Breast epithelium (tissue), 4 donors: ENCODE results near the gene PSMG4. TPM values are rescaled to one million over a fixed set of nuclear protein-coding genes. Genes with fewer than 3 reads are reported as not detected.

Experiments used
- DNase-seq, 2 donors: peaks; one replicate each; pipeline ENCODE4 v3.0.0-alpha.2; 2019; ENCODE audit warnings: low spot score in 2 of 2
- H3K27ac ChIP-seq, 2 donors: fragments of 200-600 bp; sonication (generic) in 1 of 2; one replicate each; pipeline ENCODE4 v1.5.1; 2016 to 2019; ENCODE audit warnings: mild to moderate bottlenecking in 1 of 2
- H3K27me3 ChIP-seq, 2 donors: fragments of 200-600 bp; sonication (generic) in 1 of 2; one replicate each; pipeline versions ENCODE4 v1.5.1 to v1.6.0; 2017 to 2019; ENCODE audit warnings: control low read depth in 1 of 2, mild to moderate bottlenecking in 1 of 2
- H3K36me3 ChIP-seq: fragments of 200-600 bp; one replicate; pipeline ENCODE4 v1.5.1; 2019
- H3K4me1 ChIP-seq, 2 donors: fragments of 200-600 bp; sonication (generic); one replicate each; pipeline ENCODE4 v1.5.1; 2016 to 2019; ENCODE audit warnings: control low read depth in 1 of 2
- H3K4me3 ChIP-seq, 3 donors: fragments of 200-600 bp; sonication (generic); 1 replicate in 2 of 3; 2 replicates in 1 of 3; pipeline ENCODE4 v1.5.1; 2016 to 2019; ENCODE audit warnings: mild to moderate bottlenecking in 3 of 3, moderate library complexity in 2 of 3
- H3K9me3 ChIP-seq, 2 donors: fragments of 200-600 bp; sonication (generic) in 1 of 2; one replicate each; pipeline ENCODE4 v1.5.1; 2016 to 2019; ENCODE audit warnings: control low read depth in 1 of 2
- POLR2A ChIP-seq: fragments of 450-650 bp; IDR thresholded peaks from one replicate; pipeline ENCODE4 v1.6.1; 2016; ENCODE audit warnings: antibody characterized with exemption, mild to moderate bottlenecking, moderate library complexity
- POLR2AphosphoS5 ChIP-seq, 3 donors: sonication (generic); formaldehyde crosslinking; IDR thresholded peaks; one replicate each; pipeline ENCODE4 v1.6.1; 2017; ENCODE audit warnings: antibody characterized with exemption in 3 of 3
- intact Hi-C: fragments of 100-400 bp; cut with DNase I; formaldehyde crosslinking; loops from one replicate; pipeline ENCODE4 v1.15.1; 2023; ENCODE audit warnings: low total_unique reads
- total RNA-seq, 3 donors: library from RNA; depleted of rRNA; stranded (reverse); fragments of >200 nt; gene quantifications; one replicate each; pipeline ENCODE4 v1.1.0, GENCODE V29; 2016
- TF ChIP-seq, protein P1 (sequence below), 3 donors: fragments of 450-650 bp; IDR thresholded peaks; one replicate each; pipeline ENCODE4 v1.5.1; 2016 to 2017; ENCODE audit warnings: antibody characterized with exemption in 3 of 3, mild to moderate bottlenecking in 3 of 3, moderate library complexity in 3 of 3

PSMG4 gene
- total RNA-seq, 3 donors from 2014 or later, result 24.3 to 26.9 (median 24.6) TPM

GRCh38 chr6:3301506-3301905, 42.8 kb downstream of the PSMG4 start:
- Histone ChIP-seq H3K4me3 (no peak overlapping the region), H3K27ac (no peak overlapping the region), H3K9me3 (no peaks in the 10 kb centered on the region), H3K4me1 (no peaks in the 10 kb centered on the region), H3K36me3 (no peaks in the 10 kb centered on the region), H3K27me3 (no peaks in the 10 kb centered on the region)
- intact Hi-C loops, result no loop called here
- TF ChIP-seq, protein P1, sequence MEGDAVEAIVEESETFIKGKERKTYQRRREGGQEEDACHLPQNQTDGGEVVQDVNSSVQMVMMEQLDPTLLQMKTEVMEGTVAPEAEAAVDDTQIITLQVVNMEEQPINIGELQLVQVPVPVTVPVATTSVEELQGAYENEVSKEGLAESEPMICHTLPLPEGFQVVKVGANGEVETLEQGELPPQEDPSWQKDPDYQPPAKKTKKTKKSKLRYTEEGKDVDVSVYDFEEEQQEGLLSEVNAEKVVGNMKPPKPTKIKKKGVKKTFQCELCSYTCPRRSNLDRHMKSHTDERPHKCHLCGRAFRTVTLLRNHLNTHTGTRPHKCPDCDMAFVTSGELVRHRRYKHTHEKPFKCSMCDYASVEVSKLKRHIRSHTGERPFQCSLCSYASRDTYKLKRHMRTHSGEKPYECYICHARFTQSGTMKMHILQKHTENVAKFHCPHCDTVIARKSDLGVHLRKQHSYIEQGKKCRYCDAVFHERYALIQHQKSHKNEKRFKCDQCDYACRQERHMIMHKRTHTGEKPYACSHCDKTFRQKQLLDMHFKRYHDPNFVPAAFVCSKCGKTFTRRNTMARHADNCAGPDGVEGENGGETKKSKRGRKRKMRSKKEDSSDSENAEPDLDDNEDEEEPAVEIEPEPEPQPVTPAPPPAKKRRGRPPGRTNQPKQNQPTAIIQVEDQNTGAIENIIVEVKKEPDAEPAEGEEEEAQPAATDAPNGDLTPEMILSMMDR (IDR thresholded peaks at IDR 0.05), result no peak
- TF ChIP-seq POLR2A (no peak), POLR2AphosphoS5 (IDR thresholded peaks at IDR 0.05) (no peak)
- DNase-seq, result peak in 1 of 2 donors; percentile 42

DNA sequence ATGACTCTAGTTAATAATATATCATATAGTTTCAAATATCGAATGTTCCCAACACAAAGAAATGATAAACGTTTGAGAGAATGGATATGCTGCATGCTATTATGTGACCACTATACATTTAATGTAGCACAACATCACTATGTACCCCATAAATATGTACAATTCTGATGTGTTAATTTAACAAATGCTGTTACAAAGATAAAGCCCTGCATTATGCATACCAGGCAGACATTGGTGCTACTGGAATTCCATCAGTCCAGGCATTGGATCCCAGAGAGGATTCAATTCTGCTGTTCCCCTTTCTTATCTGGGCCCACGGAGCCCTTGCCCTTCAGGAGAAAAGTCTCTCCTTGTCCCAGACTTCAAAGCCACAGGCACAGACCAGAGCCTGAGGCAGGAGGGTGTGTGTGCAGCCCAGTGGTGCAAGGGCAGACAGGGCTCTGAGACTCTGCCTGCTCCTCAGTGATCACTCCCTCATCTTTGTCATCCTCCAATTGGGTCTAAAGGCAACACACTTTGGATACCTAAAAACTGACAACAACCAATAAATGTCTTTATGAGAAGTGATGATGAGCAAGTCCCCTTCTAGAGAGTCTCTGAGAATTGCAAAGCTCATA, 45.2 kb downstream of the PSMG4 start:
- intact Hi-C loops, result no loop called here

GRCh38 chr6:3304500-3305215, 45.9 kb downstream of the PSMG4 start:
- no peak overlapping the region for H3K27ac ChIP-seq
- H3K36me3 ChIP-seq, result no peaks in the 10 kb centered on the region
- TF ChIP-seq POLR2AphosphoS5 (IDR thresholded peaks at IDR 0.05), result no peak
- no peak for TF ChIP-seq POLR2A
- TF ChIP-seq, protein P1 (IDR thresholded peaks at IDR 0.05), result no peak
- H3K4me3 ChIP-seq, result no peak overlapping the region
- peak in 1 of 2 donors; percentile 50 for DNase-seq
- no peaks in the 10 kb centered on the region for H3K27me3 ChIP-seq
- H3K9me3 ChIP-seq, result no peaks in the 10 kb centered on the region
- intact Hi-C loops, result no loop called here
- H3K4me1 ChIP-seq, result no peaks in the 10 kb centered on the region

More for the DNA sequence above, 45.2 kb downstream of the PSMG4 start:
- peak in 1 of 2 donors; percentile 9 for DNase-seq
- H3K9me3 ChIP-seq, result no peaks in the 10 kb centered on the region
- no peak overlapping the region for H3K27ac ChIP-seq
- H3K4me1 ChIP-seq, result no peaks in the 10 kb centered on the region
- no peaks in the 10 kb centered on the region for H3K36me3 ChIP-seq
- no peak overlapping the region for H3K4me3 ChIP-seq
- TF ChIP-seq, protein P1 (IDR thresholded peaks at IDR 0.05), result no peak
- TF ChIP-seq POLR2AphosphoS5 (IDR thresholded peaks at IDR 0.05), result no peak
- TF ChIP-seq POLR2A, result no peak
- H3K27me3 ChIP-seq, result no peaks in the 10 kb centered on the region

- TF ChIP-seq, protein P1 (IDR thresholded peaks at IDR 0.05), result no peak
- no peak for TF ChIP-seq POLR2A
- no peak for TF ChIP-seq POLR2AphosphoS5 (IDR thresholded peaks at IDR 0.05)
- peak in 1 of 2 donors; percentile 27 for DNase-seq
- Histone ChIP-seq H3K4me3 (no peak overlapping the region), H3K27me3 (no peaks in the 10 kb centered on the region), H3K9me3 (no peaks in the 10 kb centered on the region), H3K27ac (no peak overlapping the region), H3K4me1 (no peaks in the 10 kb centered on the region), H3K36me3 (no peaks in the 10 kb centered on the region)
- intact Hi-C loops, result no loop called here
Measured at GRCh38 chr6:3305216-3305565, 46.4 kb downstream of the PSMG4 start.

DNA sequence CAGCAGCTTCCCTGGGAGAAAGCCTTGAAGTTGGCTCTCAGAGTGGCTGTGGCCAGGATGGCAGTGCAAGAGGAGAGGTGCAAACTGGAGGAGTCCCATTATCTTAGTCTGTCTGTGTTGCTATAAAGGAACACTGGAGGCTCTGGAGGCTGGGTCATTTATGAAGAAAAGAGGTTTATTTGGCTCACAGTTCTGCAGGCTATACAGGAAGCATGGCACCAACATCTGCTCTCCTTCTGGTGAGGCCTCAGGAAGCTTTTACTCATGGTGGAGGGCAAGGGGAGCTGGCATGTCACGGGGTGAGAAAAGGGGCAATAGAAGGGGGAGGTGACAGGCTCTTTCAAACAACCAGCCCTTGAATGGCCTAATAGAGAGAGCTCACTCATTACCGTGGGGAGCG, 47.1 kb downstream of the PSMG4 start:
- no peaks in the 10 kb centered on the region for H3K4me1 ChIP-seq
- H3K4me3 ChIP-seq, result no peak overlapping the region
- TF ChIP-seq POLR2A (no peak), POLR2AphosphoS5 (IDR thresholded peaks at IDR 0.05) (no peak)
- TF ChIP-seq, protein P1 (IDR thresholded peaks at IDR 0.05), result no peak
- no peaks in the 10 kb centered on the region for H3K9me3 ChIP-seq
- no peaks in the 10 kb centered on the region for H3K27me3 ChIP-seq
- peak in 1 of 2 donors; percentile 14 for DNase-seq
- intact Hi-C loops, result no loop called here
- no peaks in the 10 kb centered on the region for H3K36me3 ChIP-seq
- H3K27ac ChIP-seq, result no peak overlapping the region
